Measurements from ENCODE around the gene NPHS1. TPM values are rescaled to one million over a fixed set of nuclear protein-coding genes. Genes with fewer than 3 reads are reported as not detected.
A peak's percentile ranks its signal among the peaks of the same experiment; 100 is the strongest.

NPHS1 gene
- total and polyA plus RNA-seq, 9 of the 15 experiments (the other 6 are each of a cell fraction or from before 2014, with no cell fraction given): 0.01 to 0.28 (median 0.14) TPM; not detected in 5

DNA sequence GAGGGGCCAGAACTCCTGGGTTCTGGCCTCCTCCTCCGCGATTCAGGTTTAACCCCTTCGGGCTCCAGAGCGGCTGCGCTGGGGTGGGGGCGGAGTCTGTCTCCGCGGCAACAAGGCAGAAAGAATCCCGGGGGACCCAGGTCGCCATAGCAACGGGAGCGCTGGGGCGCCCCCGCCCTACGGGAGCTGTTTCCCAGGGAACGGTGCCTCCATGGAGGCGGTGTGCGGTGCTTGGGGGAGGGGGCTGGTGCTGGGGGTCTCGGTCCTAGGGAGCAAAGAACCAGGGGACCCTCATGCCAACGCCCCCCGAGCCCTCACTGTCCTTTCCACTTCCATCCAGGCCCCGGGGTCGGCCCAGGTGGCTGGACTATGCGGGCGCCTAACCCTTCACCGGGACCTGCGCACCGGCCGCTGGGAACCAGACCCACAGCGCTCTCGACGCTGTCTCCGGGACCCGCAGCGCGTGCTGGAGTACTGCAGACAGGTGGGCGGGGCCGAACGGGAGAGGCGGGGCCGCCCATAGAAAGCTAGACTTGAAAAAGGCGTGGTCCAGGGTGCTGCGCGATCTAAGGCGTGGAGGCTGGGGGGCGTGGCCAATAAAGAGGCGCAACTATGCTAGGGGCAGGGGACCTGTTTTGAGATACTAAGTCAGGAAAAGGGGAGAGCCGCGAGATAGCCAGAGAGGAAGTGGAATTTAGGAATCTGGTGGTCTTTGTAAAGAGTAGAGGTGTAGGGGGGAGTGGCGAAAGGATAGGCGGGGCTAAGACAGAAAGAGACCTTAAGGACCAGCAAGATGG lies 17.2 kb upstream of the NPHS1 start (continued):
- TF ChIP-seq NEUROD1 (IDR thresholded peaks at IDR 0.05; ENCODE audit: borderline replicate concordance, low read depth, low read length, partially characterized antibody): no peak
- TF ChIP-seq DPF2 (IDR thresholded peaks at IDR 0.05): peak; percentile 55
- TF ChIP-seq MEF2A (IDR thresholded peaks at IDR 0.05; ENCODE audit: control insufficient read depth, low read depth, low read length): no peak
- TF ChIP-seq, protein P1, sequence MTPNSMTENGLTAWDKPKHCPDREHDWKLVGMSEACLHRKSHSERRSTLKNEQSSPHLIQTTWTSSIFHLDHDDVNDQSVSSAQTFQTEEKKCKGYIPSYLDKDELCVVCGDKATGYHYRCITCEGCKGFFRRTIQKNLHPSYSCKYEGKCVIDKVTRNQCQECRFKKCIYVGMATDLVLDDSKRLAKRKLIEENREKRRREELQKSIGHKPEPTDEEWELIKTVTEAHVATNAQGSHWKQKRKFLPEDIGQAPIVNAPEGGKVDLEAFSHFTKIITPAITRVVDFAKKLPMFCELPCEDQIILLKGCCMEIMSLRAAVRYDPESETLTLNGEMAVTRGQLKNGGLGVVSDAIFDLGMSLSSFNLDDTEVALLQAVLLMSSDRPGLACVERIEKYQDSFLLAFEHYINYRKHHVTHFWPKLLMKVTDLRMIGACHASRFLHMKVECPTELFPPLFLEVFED (CRISPR knock-in tag; conservative IDR thresholded peaks at IDR 0.05): peak; percentile 67; the same call in 1 of the 2 replicates
- no peak for TF ChIP-seq RHOXF2B (CRISPR knock-in tag; conservative IDR thresholded peaks at IDR 0.05)
- no peak for TF ChIP-seq MCM5 (IDR thresholded peaks at IDR 0.05; ENCODE audit: low read depth)
- TF ChIP-seq DDX20 (tag; IDR thresholded peaks at IDR 0.05; ENCODE audit: low read depth): no peak
- no peak for TF ChIP-seq SLC30A9 (CRISPR knock-in tag; IDR thresholded peaks at IDR 0.05)
- TF ChIP-seq, protein P2, sequence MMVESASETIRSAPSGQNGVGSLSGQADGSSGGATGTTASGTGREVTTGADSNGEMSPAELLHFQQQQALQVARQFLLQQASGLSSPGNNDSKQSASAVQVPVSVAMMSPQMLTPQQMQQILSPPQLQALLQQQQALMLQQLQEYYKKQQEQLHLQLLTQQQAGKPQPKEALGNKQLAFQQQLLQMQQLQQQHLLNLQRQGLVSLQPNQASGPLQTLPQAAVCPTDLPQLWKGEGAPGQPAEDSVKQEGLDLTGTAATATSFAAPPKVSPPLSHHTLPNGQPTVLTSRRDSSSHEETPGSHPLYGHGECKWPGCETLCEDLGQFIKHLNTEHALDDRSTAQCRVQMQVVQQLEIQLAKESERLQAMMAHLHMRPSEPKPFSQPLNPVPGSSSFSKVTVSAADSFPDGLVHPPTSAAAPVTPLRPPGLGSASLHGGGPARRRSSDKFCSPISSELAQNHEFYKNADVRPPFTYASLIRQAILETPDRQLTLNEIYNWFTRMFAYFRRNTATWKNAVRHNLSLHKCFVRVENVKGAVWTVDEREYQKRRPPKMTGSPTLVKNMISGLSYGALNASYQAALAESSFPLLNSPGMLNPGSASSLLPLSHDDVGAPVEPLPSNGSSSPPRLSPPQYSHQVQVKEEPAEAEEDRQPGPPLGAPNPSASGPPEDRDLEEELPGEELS (CRISPR knock-in tag; IDR thresholded peaks at IDR 0.05; ENCODE audit: borderline replicate concordance): 0 out of 2 replicates have a peak, but pooled peaks have one; percentile 39
- TF ChIP-seq, protein P3, sequence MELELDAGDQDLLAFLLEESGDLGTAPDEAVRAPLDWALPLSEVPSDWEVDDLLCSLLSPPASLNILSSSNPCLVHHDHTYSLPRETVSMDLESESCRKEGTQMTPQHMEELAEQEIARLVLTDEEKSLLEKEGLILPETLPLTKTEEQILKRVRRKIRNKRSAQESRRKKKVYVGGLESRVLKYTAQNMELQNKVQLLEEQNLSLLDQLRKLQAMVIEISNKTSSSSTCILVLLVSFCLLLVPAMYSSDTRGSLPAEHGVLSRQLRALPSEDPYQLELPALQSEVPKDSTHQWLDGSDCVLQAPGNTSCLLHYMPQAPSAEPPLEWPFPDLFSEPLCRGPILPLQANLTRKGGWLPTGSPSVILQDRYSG (tag; conservative IDR thresholded peaks at IDR 0.05; ENCODE audit: low read depth): no peak
- TF ChIP-seq NFYB (IDR thresholded peaks at IDR 0.05; ENCODE audit: extremely low read depth, insufficient read length): no peak
- TF ChIP-seq ZNF408 (CRISPR knock-in tag; IDR thresholded peaks at IDR 0.05; ENCODE audit: low read depth): no peak
- TF ChIP-seq SAP30 (IDR thresholded peaks at IDR 0.05; ENCODE audit: borderline replicate concordance, insufficient read depth, low read depth, low read length, poor library complexity, severe bottlenecking): peak; percentile 5
- TF ChIP-seq, protein P4, sequence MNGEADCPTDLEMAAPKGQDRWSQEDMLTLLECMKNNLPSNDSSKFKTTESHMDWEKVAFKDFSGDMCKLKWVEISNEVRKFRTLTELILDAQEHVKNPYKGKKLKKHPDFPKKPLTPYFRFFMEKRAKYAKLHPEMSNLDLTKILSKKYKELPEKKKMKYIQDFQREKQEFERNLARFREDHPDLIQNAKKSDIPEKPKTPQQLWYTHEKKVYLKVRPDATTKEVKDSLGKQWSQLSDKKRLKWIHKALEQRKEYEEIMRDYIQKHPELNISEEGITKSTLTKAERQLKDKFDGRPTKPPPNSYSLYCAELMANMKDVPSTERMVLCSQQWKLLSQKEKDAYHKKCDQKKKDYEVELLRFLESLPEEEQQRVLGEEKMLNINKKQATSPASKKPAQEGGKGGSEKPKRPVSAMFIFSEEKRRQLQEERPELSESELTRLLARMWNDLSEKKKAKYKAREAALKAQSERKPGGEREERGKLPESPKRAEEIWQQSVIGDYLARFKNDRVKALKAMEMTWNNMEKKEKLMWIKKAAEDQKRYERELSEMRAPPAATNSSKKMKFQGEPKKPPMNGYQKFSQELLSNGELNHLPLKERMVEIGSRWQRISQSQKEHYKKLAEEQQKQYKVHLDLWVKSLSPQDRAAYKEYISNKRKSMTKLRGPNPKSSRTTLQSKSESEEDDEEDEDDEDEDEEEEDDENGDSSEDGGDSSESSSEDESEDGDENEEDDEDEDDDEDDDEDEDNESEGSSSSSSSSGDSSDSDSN (IDR thresholded peaks at IDR 0.05; ENCODE audit: borderline replicate concordance in 1 of 2, low read depth in 2 of 2, low read length in 2 of 2): 0 out of 4 replicates have a peak, but pooled peaks of 1 of the 2 experiments have one; percentile 24
- peak; percentile 95 for TF ChIP-seq RFX1 (IDR thresholded peaks at IDR 0.05)
- no peak for TF ChIP-seq ELF2 (CRISPR knock-in tag; IDR thresholded peaks at IDR 0.05)
- TF ChIP-seq, protein P5, sequence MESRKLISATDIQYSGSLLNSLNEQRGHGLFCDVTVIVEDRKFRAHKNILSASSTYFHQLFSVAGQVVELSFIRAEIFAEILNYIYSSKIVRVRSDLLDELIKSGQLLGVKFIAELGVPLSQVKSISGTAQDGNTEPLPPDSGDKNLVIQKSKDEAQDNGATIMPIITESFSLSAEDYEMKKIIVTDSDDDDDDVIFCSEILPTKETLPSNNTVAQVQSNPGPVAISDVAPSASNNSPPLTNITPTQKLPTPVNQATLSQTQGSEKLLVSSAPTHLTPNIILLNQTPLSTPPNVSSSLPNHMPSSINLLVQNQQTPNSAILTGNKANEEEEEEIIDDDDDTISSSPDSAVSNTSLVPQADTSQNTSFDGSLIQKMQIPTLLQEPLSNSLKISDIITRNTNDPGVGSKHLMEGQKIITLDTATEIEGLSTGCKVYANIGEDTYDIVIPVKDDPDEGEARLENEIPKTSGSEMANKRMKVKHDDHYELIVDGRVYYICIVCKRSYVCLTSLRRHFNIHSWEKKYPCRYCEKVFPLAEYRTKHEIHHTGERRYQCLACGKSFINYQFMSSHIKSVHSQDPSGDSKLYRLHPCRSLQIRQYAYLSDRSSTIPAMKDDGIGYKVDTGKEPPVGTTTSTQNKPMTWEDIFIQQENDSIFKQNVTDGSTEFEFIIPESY (CRISPR knock-in tag; IDR thresholded peaks at IDR 0.05): peak; percentile 39; the same call in 1 of the 2 replicates

Measured in K562 (cell line).